HG02870 (cell line): ENCODE measurements around the gene RANBP6.
"Not testable (repeated sequence)": the region's sequence is repeated elsewhere in the genome, so short reads cannot be mapped to it uniquely, and the experiment has no call there.

Source experiments
- ATAC-seq: cut with Tn5 transposase; IDR thresholded peaks from one replicate; pipeline ENCODE4 v1.9.1; 2021; ENCODE audit warnings: mild to moderate bottlenecking, moderate library complexity; ENCODE audit not compliant: unreplicated experiment

RANBP6 gene

DNA sequence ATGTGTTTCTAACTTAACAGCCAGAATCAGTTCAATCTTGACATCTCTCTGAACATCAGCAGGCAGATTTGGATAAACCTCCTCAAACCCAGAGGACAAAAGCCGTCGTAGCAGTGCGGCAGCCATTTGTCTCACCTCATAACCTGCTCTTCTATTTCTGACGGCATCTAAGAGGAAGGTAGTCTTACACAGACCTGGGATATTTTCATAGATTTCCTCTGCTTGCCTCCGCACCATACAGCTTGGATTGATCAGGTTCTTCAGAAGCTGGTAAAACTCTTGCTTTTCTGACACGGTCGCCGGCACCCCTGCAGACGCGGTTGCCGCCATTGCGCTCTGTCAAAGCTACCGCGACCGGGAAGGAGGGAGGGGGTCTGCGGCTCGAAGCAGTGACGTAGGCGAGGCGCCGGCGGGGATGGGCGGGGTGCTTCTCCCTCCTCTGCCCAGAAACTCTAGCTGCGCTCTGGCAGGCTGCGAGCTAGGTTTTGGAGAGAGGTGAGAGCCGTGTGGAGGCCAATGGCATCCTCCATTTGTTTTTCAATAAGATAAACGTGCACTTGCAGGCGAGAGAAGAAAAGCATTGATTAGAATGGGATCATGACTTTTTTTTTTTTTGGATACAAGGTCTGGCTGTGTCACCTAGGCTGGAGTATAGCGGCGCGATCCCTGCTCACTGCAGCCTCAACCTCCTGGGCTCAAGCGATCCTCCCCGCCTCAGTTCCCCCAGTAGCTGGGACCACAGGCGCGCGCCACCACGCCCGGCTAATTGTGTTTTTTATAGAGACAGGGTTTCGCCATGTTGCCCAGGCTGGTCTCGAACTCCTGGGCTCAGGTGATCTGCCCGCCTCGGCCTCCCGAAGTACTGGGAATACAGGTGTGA, at the start of gene RANBP6:
RANBP6 (minus strand) TSS at position 347 of the 880 bp plus-strand sequence; CDS start at position 330, 17 bp downstream.
- peak; percentile 96 for ATAC-seq

DNA sequence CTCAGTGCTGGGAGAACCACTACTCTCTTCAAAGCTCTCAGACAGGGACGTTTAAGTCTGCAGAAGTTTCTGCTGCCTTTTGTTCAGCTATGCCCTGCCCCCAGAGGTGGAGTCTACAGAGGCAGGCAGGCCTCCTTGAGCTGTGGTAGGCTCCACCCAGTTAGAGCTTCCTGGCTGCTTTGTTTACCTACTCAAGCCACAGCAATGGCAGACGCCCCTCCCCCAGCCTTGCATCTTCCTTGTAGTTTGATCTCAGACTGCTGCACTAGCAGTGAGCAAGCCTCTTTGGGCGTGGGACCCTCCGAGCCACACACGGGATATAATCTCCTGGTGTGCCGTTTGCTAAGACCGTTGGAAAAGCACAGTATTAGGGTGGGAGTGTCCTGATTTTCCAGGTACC, 47.7 kb upstream of the RANBP6 start:
- ATAC-seq = not testable (repeated sequence)

DNA sequence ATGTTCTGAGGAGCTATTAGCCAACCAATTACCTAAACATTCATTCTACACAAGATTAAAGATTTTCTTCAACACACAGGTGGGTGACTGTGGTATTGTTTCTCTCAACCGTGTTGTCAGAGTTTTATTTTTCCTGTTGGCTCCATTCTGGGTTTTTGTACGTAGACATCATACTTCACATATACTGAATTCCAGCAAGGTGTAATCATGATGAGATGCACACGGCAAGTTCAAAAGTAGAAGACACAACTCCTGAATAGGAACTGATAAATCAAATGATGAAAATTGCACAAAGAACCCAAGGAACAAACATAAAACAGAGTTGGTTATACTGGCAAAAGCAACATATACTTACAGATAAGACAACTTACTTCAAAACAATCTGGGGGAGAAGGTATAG, 40.2 kb upstream of the RANBP6 start:
- no peak for ATAC-seq

DNA sequence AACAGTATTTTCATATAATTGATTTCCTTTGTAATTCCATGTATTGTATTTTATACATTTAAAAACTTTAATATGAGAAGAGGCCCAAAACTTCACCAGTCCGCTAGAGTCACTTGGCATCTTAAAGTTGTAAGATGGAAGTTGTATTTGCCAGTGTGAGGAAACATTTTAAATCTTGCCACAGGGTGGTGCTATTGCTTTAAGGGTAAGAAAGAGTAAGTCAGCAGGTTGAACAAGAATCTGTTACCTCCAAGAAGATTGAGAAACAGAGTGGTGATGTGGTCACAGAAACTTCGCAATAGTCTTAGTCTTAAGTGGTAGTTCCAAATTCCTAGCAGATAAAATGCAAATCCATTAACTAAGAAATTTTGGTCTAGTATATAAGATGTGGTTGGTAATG, 39.8 kb upstream of the RANBP6 start:
- ATAC-seq = peak; percentile 41

DNA sequence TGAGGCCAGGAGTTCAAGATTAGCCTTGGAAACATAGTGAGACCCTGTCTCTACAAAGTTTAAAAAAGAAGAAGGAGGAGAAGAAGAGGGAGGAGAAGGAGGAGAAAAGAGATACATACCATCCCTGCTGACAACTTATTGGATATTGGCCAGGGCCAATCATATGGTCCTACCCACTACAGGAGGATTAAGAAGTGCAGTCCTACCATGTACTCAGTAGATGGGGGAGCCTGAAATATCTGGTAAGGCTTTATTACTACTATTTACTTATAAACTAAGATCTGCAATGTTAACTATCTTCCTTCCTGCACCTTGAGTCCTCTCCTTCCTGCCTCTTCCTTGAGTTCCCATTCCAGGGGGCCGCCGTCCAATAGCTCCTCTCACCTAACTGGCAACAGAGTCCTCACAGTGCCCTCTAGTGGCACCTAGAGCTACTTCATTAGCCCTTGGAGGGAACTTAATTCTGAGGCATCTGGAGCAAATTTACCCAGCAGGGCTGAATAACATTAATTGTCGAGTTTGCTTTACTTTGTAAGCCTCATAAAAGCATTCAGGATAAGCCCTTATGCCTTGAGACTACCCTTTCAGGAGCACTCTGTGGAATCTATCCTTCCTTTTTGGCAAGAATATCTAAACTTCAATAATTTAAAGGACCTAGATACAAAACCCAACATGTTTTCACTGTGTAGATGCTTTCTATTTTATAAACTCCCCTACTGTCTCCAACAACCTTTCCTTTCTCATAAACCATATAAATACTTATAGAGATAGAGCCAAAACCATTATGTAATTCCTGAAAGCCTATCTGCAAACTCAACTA, 39.1 kb upstream of the RANBP6 start:
- ATAC-seq = no peak

DNA sequence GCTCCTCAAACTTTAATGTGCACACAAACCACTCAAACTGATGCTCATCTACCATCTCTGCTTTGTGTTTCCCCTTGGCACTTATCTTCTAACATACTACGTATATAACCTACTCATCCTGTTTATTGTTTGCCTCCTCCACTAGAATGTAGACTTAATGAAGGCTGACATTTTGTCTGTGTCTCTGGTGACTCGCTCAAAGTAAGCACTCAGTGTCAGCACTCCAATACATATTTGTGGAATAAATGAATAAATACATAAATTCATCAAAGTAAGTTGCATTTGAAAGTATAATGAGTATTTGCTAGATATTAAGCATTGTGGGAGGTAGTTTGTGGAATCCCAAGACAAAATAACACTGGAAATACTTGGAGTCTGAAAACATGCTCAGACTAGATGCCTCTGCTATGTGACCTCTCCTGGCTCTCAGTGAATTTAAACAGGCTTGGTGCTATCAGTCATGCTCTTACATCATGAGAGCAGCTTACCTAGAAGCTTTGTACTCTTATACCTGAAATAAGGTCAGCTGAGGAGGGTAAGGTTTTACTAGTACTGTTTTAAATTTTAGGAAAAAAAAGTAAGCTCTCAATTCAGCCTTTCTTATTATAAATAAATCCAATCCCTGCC, 37.0 kb upstream of the RANBP6 start:
- ATAC-seq = no peak

DNA sequence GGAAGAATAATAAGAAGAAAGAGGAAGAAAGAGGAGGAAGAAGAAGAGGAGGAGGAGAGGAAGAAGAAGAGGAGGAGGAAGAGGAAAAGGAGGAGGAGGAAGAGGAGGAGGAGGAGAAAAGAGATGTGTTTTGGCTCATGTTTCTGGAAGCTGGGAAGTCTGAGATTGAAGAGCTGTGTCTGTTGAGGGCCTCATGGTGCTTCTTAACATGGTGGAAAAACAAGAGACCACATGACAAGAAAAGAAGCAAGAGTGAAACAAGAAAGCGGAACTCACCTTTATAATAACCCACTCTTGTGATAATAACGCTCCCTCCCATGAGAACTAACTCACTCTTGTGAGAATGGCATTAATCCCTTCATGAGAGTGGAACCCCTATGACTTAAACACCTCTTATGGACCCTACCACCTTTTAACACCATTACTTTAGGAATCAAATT, 36.1 kb upstream of the RANBP6 start:
- ATAC-seq = peak; percentile 79

DNA sequence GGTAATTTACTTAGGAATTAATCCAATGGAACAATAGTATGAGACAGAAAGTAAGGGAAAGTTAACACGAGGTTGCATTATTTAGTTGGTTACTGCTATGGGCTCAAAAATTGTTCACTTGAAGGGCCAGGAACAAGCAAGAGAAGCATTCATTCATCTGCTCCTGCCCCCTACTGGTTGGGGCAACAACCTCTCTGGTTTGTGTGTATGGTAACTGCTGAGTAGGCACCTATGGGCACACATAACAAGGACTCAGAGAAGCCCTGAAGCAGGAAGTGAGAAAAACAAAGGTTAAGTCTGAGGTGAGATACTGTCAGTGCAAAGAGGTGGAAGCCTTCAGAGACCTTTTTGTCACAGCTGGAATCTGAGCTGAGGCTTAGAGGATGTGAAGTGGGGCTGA, 34.4 kb upstream of the RANBP6 start:
- no peak for ATAC-seq

DNA sequence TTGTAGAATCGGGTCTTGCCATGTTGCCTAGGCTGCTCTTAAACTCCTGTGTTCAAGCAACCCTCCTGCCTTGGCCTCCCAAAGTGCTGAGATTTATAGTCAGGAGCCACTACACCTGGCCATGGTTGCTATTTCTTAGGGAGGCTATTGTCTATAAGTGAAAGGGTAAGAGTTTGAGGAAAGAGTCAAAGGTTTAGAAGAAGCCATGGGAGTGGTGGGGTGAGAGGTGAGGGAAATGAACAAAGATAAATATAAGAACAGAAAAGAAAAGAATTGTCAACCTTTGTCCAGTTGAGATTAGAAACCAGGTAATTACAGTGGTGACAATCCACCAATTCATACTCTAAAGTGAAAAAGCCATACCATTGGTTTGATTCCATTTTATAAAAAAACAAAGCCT, 32.6 kb upstream of the RANBP6 start:
- no peak for ATAC-seq

DNA sequence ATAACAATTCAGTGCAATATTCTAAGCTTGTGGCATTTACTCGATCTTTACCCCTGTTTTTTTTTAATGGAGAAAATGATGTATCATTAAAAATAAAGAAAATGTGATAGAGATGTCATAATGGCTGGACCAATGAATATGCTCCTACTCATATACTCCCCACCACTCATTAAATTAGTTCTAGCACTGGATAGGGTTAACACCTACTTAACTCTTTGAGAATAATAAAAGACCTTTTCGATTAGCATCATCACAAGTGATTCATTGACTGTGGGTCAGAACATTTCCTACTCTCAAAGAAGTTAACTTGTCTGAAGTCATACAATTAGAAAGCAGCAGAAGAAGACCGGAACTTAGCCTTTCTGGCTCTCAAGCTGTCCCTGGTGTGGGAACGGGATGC, 31.6 kb upstream of the RANBP6 start:
- ATAC-seq = no peak

DNA sequence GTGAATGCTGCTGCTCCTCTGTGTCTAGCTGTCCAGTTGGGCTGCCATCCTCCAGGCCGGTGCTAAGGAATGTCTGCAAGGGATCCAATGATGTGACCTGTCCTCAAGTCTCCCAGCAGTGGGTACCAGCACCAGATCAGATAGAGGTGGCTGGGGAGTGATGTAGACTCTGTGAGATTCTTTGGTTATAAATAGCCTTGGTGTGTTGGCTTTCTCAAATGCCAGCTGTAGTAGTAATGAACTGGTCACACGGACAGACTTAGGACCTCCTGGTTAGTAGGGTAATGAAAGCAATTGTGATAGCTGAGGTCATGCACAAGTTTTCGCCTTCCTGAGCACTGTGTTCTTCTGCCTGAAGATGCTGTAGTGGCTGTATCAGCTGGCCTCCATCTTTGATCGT, 29.9 kb upstream of the RANBP6 start:
- no peak for ATAC-seq

DNA sequence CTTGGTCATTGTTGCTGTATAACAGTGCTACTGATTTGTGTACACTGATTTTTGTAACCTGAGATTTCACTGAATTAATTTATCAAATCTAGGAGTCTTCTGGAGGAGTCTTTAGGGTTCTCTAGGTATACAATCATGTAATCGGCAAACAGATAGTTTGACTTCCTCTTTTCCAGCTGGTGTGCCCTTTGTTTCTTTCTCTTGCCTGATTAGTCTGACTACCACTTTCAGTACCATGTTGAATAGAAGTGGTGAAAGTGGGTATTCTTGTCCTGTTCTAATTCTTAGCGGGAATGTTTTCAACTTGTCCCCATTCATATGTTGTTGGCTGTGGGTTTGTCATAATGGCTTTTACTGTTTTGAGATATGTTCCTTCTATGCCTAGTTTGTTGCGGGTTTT, 24.7 kb upstream of the RANBP6 start:
- no peak for ATAC-seq

DNA sequence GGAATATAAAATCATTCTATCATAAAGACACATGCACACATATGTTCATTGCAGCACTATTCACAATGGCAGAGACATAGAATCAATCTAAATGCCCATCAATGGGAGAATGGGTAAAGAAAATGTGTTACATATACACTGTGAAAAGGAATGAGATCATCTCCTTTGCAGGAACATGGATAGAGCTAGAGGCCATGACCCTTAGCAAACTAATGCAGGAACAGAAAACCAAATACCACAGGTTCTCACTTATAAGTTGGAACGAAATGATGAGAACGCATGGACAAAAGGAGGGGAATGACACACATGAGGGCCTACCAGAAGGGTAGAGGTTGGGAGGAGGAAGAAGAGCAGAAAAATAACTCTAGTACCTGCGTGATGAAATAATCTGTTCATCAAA, 21.0 kb upstream of the RANBP6 start:
- ATAC-seq = no peak

DNA sequence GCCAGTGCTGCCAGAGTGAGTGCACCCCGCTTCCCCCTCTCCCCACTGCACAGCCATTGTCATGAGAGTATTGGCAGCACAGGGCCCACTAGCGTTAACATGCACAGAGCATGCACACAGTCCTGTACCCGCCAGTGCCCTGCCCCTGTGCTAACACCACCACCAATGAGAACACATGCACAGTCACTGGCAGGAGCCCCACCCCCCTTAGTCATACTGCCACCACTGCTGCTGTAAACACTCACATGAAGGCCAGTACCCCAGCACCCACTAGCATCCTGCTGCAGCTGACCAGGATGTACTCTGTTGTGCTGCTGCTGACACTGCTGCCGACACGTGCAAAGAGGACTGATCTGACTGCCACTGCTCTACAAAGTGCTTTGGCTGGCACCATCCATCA, 19.5 kb upstream of the RANBP6 start:
- ATAC-seq = no peak

DNA sequence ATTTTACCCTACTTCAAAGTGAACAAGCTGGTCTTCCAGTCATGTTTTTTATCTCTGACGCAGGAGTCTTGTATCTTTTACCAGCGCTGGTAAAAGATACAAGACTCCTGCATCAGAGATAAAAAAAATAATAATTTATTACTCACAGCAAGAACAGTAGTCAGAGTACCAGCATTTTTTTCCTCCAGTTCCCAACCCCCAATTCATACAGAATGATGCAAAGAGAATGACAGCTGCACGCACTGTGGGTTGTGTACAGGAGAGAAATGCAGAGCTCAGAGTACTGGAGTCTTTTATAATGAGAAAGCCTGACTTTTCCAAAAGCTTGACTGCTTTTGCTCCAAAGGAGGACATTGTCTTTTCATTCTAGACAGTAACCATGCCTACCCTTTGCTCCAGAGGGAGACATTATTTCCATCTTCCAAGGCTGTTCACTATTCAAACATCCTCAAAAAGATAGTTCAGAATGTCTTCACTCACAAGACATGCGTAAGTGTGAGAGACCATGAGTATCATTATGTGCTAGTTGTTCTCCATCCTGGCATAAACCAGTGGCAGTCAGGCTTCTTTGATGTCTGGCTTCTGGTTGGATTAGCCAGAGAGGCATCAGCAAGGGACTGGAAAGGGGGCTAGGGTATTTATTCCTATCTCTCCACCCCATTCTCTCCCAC, 14.3 kb upstream of the RANBP6 start:
- no peak for ATAC-seq

DNA sequence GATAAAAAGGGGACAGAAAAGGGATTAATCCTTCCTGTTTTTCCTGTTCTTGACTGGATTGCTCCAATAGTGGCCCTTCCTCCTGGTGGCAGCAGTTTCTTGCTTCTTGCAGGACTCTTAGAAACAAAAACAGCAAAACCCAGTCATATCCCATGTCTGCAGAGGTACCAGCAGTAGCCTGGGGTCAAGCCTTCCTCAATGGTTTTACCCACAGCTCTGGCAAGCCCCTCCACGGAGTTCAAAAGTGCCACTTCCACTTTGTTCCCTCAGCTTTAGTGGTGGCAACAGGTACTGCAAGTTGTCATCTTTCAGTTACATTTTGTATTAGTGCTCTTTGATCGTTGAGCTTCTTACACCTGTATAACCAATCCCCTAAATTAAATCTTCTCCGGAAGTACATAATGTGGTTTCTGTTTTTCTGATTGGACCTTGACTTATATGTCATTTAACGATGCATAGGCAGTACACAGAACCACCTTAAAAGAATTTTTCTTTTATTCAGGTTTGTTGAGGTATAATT, 8.7 kb upstream of the RANBP6 start:
- ATAC-seq = peak; percentile 74

DNA sequence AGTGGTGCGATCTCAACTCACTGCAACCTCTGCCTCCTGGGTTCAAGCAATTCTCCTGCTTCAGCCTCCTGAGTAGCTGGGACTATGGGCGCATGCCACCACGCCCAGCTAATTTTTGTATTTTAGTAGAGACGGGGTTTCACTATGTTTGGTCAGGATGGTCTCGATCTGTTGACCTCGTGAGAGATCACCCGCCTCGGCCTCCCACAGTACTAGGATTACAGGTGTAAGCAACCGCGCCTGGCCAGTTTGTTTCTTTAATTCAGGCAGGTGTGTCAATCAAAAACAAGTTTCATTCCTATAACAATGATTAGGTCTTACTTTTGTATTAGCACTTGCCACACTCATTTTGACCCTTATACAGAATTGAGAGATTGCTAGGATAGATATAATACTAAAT, 1.6 kb upstream of the RANBP6 start:
- not testable (repeated sequence) for ATAC-seq

DNA sequence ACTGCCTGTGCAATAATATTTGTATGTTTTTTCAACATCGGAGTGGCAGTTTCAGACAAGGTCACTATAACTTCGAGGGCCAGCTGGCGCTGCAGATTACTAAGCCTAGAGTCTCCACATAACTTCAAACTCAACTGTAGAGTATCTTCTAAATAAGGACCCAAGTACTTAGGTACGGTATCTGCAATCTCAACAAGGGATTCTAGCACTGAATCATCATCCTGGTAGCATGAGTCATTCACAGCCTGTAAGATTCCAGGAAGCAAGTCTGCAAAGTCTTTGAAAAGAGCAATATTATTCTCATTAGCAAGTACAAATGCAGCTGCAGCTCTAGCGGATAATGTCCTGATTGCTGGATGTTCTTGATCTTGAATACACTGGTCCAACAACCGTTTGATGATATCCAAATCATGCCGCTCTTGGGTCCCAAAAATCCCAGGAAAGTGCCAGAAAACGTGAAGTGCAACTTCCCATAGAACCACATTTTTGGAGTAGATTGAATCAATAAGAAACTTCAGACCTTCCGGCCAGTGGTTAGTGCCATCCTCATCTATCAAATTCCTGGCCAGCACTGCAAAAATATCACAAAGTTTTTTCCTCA, 654 bp downstream of the RANBP6 start:
- ATAC-seq = no peak

DNA sequence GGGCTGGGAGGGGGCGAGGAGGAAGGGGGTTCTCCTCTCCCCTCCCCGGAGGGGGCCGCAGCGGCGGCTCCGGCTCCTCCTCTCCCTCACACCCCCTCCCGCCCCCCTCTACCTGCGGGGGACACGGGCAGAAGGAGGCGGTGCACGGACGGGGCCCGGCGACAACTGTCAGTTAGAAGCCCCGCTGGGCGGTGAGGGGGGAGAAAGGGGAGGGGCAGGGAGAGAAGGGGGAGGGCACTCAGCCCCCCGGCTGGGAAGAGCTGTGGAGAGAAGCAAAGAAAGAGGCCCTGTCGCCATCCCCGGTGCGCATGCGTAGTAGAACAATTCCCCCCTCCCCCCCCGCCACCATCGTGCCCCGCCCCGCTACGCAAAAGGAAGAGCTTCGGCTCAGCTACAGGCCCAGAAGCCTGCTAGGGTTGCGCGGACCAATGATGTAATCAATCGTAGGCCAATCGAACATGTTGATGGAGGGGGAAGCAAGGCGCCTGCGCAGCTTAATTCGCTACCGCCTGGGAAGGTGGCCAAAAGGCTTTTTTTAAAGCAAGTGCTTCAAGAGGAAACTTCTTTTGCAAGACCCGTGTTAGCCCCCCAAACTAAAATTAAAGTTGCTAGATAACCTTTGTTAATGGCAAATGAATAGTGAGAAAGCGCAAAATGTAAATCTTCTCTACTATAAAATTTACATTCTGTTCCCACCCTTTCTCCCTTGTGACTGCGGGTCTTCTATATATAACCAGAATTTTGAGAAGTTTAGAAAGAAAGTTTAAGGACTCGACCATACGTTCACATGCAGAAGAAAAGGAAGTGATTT, 7.0 kb downstream of the RANBP6 start:
- peak; percentile 57 for ATAC-seq
